ENCODE results near the gene ADCY2. TPM values are rescaled to one million over a fixed set of nuclear protein-coding genes. Genes with fewer than 3 reads are reported as not detected.

ADCY2 gene
- total RNA-seq, 1 experiment from 2014 or later: 31.3 TPM

DNA sequence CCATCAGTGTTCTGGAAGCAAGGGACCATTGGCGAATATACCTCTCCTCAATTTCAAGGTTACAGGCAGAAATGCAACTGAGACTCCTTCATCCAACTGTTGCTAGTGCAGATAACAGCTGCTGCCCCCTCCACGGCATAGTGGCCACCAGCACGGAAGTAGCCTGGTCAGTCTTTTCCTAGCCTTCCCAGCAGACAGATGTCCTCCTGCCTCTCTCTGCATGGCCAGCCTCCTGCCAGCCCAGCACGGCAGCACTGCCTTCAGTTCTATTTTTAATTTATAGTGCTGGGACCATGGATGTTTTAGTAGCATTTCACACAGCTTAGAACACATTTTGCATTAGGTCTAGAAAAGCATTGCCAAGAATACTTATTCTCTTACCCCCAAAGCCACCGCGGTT lies 266.4 kb downstream of the ADCY2 start:
- no peak overlapping the region for H3K18ac ChIP-seq (ENCODE audit: insufficient read length, low read depth, low read length)
- DNase-seq: no peak
- H3K4me1 Mint-ChIP-seq: peaks cover 35 to 44% of the 10 kb centered on the region in 2 experiments
- no peak overlapping the region for H3K14ac ChIP-seq (ENCODE audit: insufficient read depth, low read length)
- peaks cover 0 to 7% (median 7%) of the 10 kb centered on the region in 3 experiments; a peak in 5 of 7 replicates for H3K36me3 Mint-ChIP-seq (ENCODE audit: insufficient read depth in 1 of 3, low read depth in 3 of 3)
- H3K4me2 ChIP-seq (ENCODE audit: insufficient read depth, insufficient read length, low read length): no peak overlapping the region
- no peak overlapping the region for H3K23ac ChIP-seq (ENCODE audit: insufficient read length, low read depth, low read length)
- H3K79me1 ChIP-seq (ENCODE audit: insufficient read depth, low read depth, low read length, poor library complexity, severe bottlenecking): no peaks in the 10 kb centered on the region
- H4K91ac ChIP-seq (ENCODE audit: insufficient read length, low read depth, low read length): no peak overlapping the region
- no peaks in the 10 kb centered on the region for H3K27me3 Mint-ChIP-seq (ENCODE audit: low read depth)
- H3K27ac Mint-ChIP-seq: no peak overlapping the region
- H4K8ac ChIP-seq (replicated peaks; ENCODE audit: insufficient read length, low read depth, low read length): no peak overlapping the region
- TF ChIP-seq, protein P1, sequence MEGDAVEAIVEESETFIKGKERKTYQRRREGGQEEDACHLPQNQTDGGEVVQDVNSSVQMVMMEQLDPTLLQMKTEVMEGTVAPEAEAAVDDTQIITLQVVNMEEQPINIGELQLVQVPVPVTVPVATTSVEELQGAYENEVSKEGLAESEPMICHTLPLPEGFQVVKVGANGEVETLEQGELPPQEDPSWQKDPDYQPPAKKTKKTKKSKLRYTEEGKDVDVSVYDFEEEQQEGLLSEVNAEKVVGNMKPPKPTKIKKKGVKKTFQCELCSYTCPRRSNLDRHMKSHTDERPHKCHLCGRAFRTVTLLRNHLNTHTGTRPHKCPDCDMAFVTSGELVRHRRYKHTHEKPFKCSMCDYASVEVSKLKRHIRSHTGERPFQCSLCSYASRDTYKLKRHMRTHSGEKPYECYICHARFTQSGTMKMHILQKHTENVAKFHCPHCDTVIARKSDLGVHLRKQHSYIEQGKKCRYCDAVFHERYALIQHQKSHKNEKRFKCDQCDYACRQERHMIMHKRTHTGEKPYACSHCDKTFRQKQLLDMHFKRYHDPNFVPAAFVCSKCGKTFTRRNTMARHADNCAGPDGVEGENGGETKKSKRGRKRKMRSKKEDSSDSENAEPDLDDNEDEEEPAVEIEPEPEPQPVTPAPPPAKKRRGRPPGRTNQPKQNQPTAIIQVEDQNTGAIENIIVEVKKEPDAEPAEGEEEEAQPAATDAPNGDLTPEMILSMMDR (conservative IDR thresholded peaks at IDR 0.05): no peak
- H2AFZ ChIP-seq (ENCODE audit: low read length): no peak overlapping the region
- H4K20me1 ChIP-seq (ENCODE audit: control insufficient read depth, insufficient read depth, insufficient read length): no peaks in the 10 kb centered on the region
- no peak overlapping the region for H2BK15ac ChIP-seq (ENCODE audit: low read depth, low read length)
- no peaks in the 10 kb centered on the region for H3K79me2 ChIP-seq (ENCODE audit: insufficient read depth, low read length)
- no peaks in the 10 kb centered on the region for H3K23me2 ChIP-seq (ENCODE audit: insufficient read length, low read depth, low read length, poor library complexity, severe bottlenecking)
- no peak overlapping the region for H4K5ac ChIP-seq (ENCODE audit: insufficient read length, low read depth, low read length)
- H3K56ac ChIP-seq (ENCODE audit: insufficient read length, low read depth, low read length): no peak overlapping the region
- H2AK5ac ChIP-seq (ENCODE audit: insufficient read length, low read length): no peak overlapping the region
- no peaks in the 10 kb centered on the region for H3K9me3 Mint-ChIP-seq
- H2BK20ac ChIP-seq (ENCODE audit: low read depth, low read length, poor library complexity, severe bottlenecking): no peak overlapping the region
- no peak overlapping the region for H3K9ac ChIP-seq (ENCODE audit: extremely low read depth, insufficient read length, low read length)
- no peaks in the 10 kb centered on the region for H3K27me3 ChIP-seq (ENCODE audit: insufficient read depth, low read length)
- H3K4me3 Mint-ChIP-seq: no peak overlapping the region
- no peak overlapping the region for H2BK5ac ChIP-seq (ENCODE audit: insufficient read length, low read length)
- no CpG with 5 or more reads among the region's 6 CpGs for WGBS (ENCODE audit: extremely low coverage, insufficient read length, low lambda C conversion rate)
- no peak overlapping the region for H3K4ac ChIP-seq (ENCODE audit: low read depth, low read length)
- H3T11ph ChIP-seq (ENCODE audit: low read length): no peak overlapping the region
- H3K9me3 ChIP-seq (ENCODE audit: control insufficient read depth, low read depth, low read length): no peaks in the 10 kb centered on the region
- no peak overlapping the region for H2BK120ac ChIP-seq (ENCODE audit: low read depth, low read length, poor library complexity, severe bottlenecking)
- H3K27ac ChIP-seq (ENCODE audit: insufficient read length, low read depth, low read length): no peak overlapping the region
- no peak overlapping the region for H2BK12ac ChIP-seq (ENCODE audit: insufficient read length, low read depth, low read length)
- H3K4me1 ChIP-seq (ENCODE audit: insufficient read depth, low read length): peaks cover 8% of the 10 kb centered on the region; the same call in 1 of the 2 replicates

Data from H9 (cell line).